ENCODE measurements around the gene CCT5. TPM values are rescaled to one million over a fixed set of nuclear protein-coding genes. Genes with fewer than 3 reads are reported as not detected.

CCT5 gene
- polyA plus RNA-seq, 1 of the 3 experiments (the other 2 are of a cell fraction): 378 TPM

- no peak for DNase-seq
- Histone ChIP-seq H3K4me3 (ENCODE audit: low read depth in 2 of 2, low read length in 1 of 2) (no peak overlapping the region), H3K9me2 (no peaks in the 10 kb centered on the region), H3K4me1 (ENCODE audit: control insufficient read depth in 1 of 2, insufficient read depth in 2 of 2, low read depth in 1 of 2, low read length in 1 of 2) (no peaks in the 10 kb centered on the region), H4K20me1 (ENCODE audit: insufficient read depth) (no peaks in the 10 kb centered on the region), H3K4me2 (no peak overlapping the region), H2AFZ (ENCODE audit: low read depth) (no peak overlapping the region), H3F3A (replicated peaks; ENCODE audit: insufficient read depth) (no peaks in the 10 kb centered on the region), H3K79me2 (ENCODE audit: insufficient read depth) (no peaks in the 10 kb centered on the region), H3K9ac (no peak overlapping the region), H3K36me3 (replicated peaks in 1 of 2; ENCODE audit: control insufficient read depth in 1 of 2, insufficient read depth in 2 of 2, low read length in 1 of 2) (no peaks in the 10 kb centered on the region), H3K9me3 (no peaks in the 10 kb centered on the region), H3K27ac (ENCODE audit: low read depth in 2 of 2, low read length in 1 of 2) (no peak overlapping the region), H3K27me3 (ENCODE audit: insufficient read depth) (no peaks in the 10 kb centered on the region)
- WGBS (ENCODE audit: low lambda C conversion rate): 86% methylated on average over 8 of the region's 8 CpGs
- POLR2A ChIA-PET: no interaction called here
- TF ChIP-seq GABPA (IDR thresholded peaks at IDR 0.05; ENCODE audit: low read depth): no peak
- no peak for TF ChIP-seq TEAD4 (IDR thresholded peaks at IDR 0.05; ENCODE audit: borderline replicate concordance, insufficient read depth)
- no peak for TF ChIP-seq RFX5 (IDR thresholded peaks at IDR 0.05; ENCODE audit: low read length)
- no peak for TF ChIP-seq SMC3 (IDR thresholded peaks at IDR 0.05; ENCODE audit: low read depth, low read length)
- no peak for TF ChIP-seq ELF1 (IDR thresholded peaks at IDR 0.05)
- TF ChIP-seq IRF3 (IDR thresholded peaks at IDR 0.05; ENCODE audit: low read depth, low read length): no peak
- TF ChIP-seq PBX3 (IDR thresholded peaks at IDR 0.05): no peak
- TF ChIP-seq FOSL2 (IDR thresholded peaks at IDR 0.05; ENCODE audit: borderline replicate concordance, low read depth): no peak
- no peak for TF ChIP-seq MAX (IDR thresholded peaks at IDR 0.05; ENCODE audit: low read depth)
- CTCF ChIA-PET: interaction anchor here (1.6 kb wide), 1 partner anchor 15 kb away, joined by 12 read pairs; no protein-coding TSS in a partner anchor
Observed at GRCh38 chr5:10218658-10219057, 31.4 kb upstream of the CCT5 start.

- Histone ChIP-seq H3K36me3 (replicated peaks in 1 of 2; ENCODE audit: control insufficient read depth in 1 of 2, insufficient read depth in 2 of 2, low read length in 1 of 2) (no peaks in the 10 kb centered on the region), H3K4me2 (no peak overlapping the region), H4K20me1 (ENCODE audit: insufficient read depth) (no peaks in the 10 kb centered on the region), H3K9me2 (no peaks in the 10 kb centered on the region), H3K9ac (no peak overlapping the region), H3K4me1 (ENCODE audit: control insufficient read depth in 1 of 2, insufficient read depth in 2 of 2, low read depth in 1 of 2, low read length in 1 of 2) (no peaks in the 10 kb centered on the region), H3F3A (replicated peaks; ENCODE audit: insufficient read depth) (no peaks in the 10 kb centered on the region), H3K27ac (ENCODE audit: low read depth in 2 of 2, low read length in 1 of 2) (no peak overlapping the region), H2AFZ (ENCODE audit: low read depth) (no peak overlapping the region), H3K9me3 (no peaks in the 10 kb centered on the region), H3K27me3 (ENCODE audit: insufficient read depth) (no peaks in the 10 kb centered on the region), H3K79me2 (ENCODE audit: insufficient read depth) (no peaks in the 10 kb centered on the region), H3K4me3 (ENCODE audit: low read depth in 2 of 2, low read length in 1 of 2) (no peak overlapping the region)
- ChIA-PET POLR2A (no interaction called here), CTCF (interaction anchor here (1.6 kb wide), 1 partner anchor 15 kb away, joined by 12 read pairs; no protein-coding TSS in a partner anchor)
- no peak for DNase-seq
- 98% methylated on average over 4 of the region's 4 CpGs for WGBS (ENCODE audit: low lambda C conversion rate)
- TF ChIP-seq TCF12 (IDR thresholded peaks at IDR 0.05): no peak
- TF ChIP-seq ELF1 (IDR thresholded peaks at IDR 0.05): no peak
- no peak for TF ChIP-seq GATA2 (CRISPR knock-in tag; IDR thresholded peaks at IDR 0.05)
Observed at GRCh38 chr5:10219068-10219467, 31.0 kb upstream of the CCT5 start.
